ENCODE results near the gene EIF5A. TPM values are rescaled to one million over a fixed set of nuclear protein-coding genes. Genes with fewer than 3 reads are reported as not detected.
A peak's percentile ranks its signal among the peaks of the same experiment; 100 is the strongest.

Gene EIF5A
- total and polyA plus RNA-seq, 9 of the 15 experiments (the other 6 are each of a cell fraction or from before 2014, with no cell fraction given): 22.9 to 1,163 (median 772) TPM

DNA sequence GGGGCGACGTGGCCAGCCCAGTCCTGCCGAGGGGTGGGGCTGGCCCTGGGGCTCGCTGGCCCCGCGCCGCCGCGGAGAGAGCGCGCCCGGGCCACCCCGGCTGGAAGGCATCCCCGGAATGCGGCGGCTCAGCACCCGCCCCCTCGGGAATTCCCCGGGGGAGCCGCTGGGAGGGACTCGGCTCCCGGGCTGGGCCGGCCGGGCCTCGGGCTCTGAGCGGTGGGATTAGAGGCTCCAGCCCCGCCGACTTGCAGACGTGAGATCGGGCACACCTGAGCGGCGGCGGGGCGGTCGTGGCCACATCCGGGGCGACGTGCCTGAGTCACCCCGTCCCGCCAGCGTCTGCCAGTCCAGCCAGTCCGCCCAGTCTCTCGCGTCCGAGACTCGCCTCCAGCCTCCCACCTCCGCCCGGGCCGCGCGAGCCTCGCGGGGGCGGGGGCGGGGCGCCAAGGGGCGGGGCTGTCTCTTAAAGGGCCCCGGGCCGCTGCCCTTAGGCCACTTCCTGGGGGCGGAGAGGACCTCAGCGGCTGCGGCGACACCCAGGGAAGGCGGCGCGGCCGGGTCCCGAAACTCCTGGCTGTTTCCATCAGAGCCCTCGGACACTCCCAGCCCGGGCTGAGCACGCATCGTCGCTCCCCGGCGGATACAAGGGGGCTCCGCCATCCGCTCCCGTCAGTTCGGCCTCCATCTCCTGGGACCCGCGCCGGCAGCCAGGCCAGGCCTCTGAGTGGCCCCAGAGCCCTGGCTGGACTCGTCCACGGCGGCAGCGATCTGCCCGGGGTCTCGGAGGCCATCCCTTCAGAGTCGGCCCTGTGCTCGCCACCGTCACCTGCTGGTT is 44.5 kb downstream of the EIF5A start, which contains the start of gene KCTD11 (continued):
- TF ChIP-seq NELFE (IDR thresholded peaks at IDR 0.05; ENCODE audit: insufficient read depth, insufficient read length) (no peak), CC2D1A (IDR thresholded peaks at IDR 0.05) (no peak), BACH1 (tag; IDR thresholded peaks at IDR 0.05) (no peak), MEF2A (IDR thresholded peaks at IDR 0.05; ENCODE audit: control insufficient read depth, low read depth, low read length) (no peak), JUNB (CRISPR knock-in tag; conservative IDR thresholded peaks at IDR 0.05) (no peak), SAP30 (IDR thresholded peaks at IDR 0.05; ENCODE audit: borderline replicate concordance, insufficient read depth, low read depth, low read length, poor library complexity, severe bottlenecking) (peak; percentile 51), BRCA1 (IDR thresholded peaks at IDR 0.05) (no peak), BRCA1 (CRISPR knock-in tag; IDR thresholded peaks at IDR 0.05) (no peak), NR2C1 (IDR thresholded peaks at IDR 0.05) (no peak), NR2C1 (tag; IDR thresholded peaks at IDR 0.05) (no peak), ZNF699 (CRISPR knock-in tag; IDR thresholded peaks at IDR 0.05; ENCODE audit: insufficient replicate concordance) (no peak), GABPA (tag; conservative IDR thresholded peaks at IDR 0.05; ENCODE audit: low read depth) (peak; percentile 69), SMAD3 (CRISPR knock-in tag; conservative IDR thresholded peaks at IDR 0.05) (no peak), GTF2E2 (tag; IDR thresholded peaks at IDR 0.05) (no peak), ZNF79 (CRISPR knock-in tag; IDR thresholded peaks at IDR 0.05; ENCODE audit: low read depth) (no peak), RFX7 (CRISPR knock-in tag; IDR thresholded peaks at IDR 0.05) (no peak), SMARCB1 (IDR thresholded peaks at IDR 0.05; ENCODE audit: insufficient read length, low read depth) (no peak), ZNF444 (CRISPR knock-in tag; IDR thresholded peaks at IDR 0.05) (no peak), ZNF445 (CRISPR knock-in tag; IDR thresholded peaks at IDR 0.05; ENCODE audit: low read depth) (no peak), MAZ (CRISPR knock-in tag; conservative IDR thresholded peaks at IDR 0.05 in 1 of 2, IDR thresholded peaks at IDR 0.05 in 1 of 2) (peak; percentile 16 to 59; a peak in 3 of 4 replicates), DDX20 (tag; IDR thresholded peaks at IDR 0.05; ENCODE audit: low read depth) (no peak), POLR2B (IDR thresholded peaks at IDR 0.05; ENCODE audit: low read depth, partially characterized antibody) (no peak)
- TF ChIP-seq, protein P1, sequence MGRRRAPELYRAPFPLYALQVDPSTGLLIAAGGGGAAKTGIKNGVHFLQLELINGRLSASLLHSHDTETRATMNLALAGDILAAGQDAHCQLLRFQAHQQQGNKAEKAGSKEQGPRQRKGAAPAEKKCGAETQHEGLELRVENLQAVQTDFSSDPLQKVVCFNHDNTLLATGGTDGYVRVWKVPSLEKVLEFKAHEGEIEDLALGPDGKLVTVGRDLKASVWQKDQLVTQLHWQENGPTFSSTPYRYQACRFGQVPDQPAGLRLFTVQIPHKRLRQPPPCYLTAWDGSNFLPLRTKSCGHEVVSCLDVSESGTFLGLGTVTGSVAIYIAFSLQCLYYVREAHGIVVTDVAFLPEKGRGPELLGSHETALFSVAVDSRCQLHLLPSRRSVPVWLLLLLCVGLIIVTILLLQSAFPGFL (CRISPR knock-in tag; IDR thresholded peaks at IDR 0.05): no peak
- TF ChIP-seq, protein P2, sequence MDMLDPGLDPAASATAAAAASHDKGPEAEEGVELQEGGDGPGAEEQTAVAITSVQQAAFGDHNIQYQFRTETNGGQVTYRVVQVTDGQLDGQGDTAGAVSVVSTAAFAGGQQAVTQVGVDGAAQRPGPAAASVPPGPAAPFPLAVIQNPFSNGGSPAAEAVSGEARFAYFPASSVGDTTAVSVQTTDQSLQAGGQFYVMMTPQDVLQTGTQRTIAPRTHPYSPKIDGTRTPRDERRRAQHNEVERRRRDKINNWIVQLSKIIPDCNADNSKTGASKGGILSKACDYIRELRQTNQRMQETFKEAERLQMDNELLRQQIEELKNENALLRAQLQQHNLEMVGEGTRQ (CRISPR knock-in tag; IDR thresholded peaks at IDR 0.05): no peak
- TF ChIP-seq, protein P3, sequence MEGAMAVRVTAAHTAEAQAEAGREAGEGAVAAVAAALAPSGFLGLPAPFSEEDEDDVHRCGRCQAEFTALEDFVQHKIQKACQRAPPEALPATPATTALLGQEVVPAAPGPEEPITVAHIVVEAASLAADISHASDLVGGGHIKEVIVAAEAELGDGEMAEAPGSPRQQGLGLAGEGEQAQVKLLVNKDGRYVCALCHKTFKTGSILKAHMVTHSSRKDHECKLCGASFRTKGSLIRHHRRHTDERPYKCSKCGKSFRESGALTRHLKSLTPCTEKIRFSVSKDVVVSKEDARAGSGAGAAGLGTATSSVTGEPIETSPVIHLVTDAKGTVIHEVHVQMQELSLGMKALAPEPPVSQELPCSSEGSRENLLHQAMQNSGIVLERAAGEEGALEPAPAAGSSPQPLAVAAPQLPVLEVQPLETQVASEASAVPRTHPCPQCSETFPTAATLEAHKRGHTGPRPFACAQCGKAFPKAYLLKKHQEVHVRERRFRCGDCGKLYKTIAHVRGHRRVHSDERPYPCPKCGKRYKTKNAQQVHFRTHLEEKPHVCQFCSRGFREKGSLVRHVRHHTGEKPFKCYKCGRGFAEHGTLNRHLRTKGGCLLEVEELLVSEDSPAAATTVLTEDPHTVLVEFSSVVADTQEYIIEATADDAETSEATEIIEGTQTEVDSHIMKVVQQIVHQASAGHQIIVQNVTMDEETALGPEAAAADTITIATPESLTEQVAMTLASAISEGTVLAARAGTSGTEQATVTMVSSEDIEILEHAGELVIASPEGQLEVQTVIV (CRISPR knock-in tag; IDR thresholded peaks at IDR 0.05; ENCODE audit: borderline replicate concordance): no peak
